Liver (tissue), 9 donors: Measurements from ENCODE around the gene MT3. TPM values are rescaled to one million over a fixed set of nuclear protein-coding genes. Genes with fewer than 3 reads are reported as not detected.

Source experiments
- DNase-seq: peaks from one replicate; pipeline ENCODE4 v3.0.0-alpha.2; 2017; ENCODE audit warnings: low spot score
- H3K27ac ChIP-seq, 2 donors: one replicate each; pipeline ENCODE4 v1.7.0; 2013; ENCODE audit warnings: inconsistent platforms in 2 of 2, low read length in 2 of 2, control low read depth in 1 of 2, low read depth in 1 of 2, mild to moderate bottlenecking in 1 of 2
- H3K27me3 ChIP-seq, 4 donors: one replicate each; pipeline versions ENCODE4 v1.6.1 to v1.7.0; 2013; ENCODE audit warnings: low read length in 3 of 4, inconsistent platforms in 1 of 4, mild to moderate bottlenecking in 1 of 4, moderate library complexity in 1 of 4; ENCODE audit not compliant: control insufficient read depth in 4 of 4, insufficient read depth in 4 of 4
- H3K36me3 ChIP-seq, 4 donors: one replicate each; pipeline versions ENCODE4 v1.6.1 to v1.7.0; 2013; ENCODE audit warnings: low read length in 3 of 4, mild to moderate bottlenecking in 3 of 4, low read depth in 1 of 4, moderate library complexity in 1 of 4; ENCODE audit not compliant: control insufficient read depth in 4 of 4, insufficient read depth in 3 of 4
- H3K4me1 ChIP-seq, 4 donors: one replicate each; pipeline versions ENCODE4 v1.6.1 to v1.7.0; 2013; ENCODE audit warnings: low read length in 3 of 4, mild to moderate bottlenecking in 3 of 4, moderate library complexity in 1 of 4; ENCODE audit not compliant: control insufficient read depth in 4 of 4, insufficient read depth in 4 of 4
- H3K4me3 ChIP-seq, 3 donors: one replicate each; pipeline versions ENCODE4 v1.6.1 to v1.7.0; 2013; ENCODE audit warnings: low read length in 3 of 3, control low read depth in 1 of 3, low read depth in 1 of 3, mild to moderate bottlenecking in 1 of 3
- H3K9ac ChIP-seq, 2 donors: one replicate each; pipeline ENCODE4 v1.7.0; 2013; ENCODE audit warnings: low read length in 2 of 2, mild to moderate bottlenecking in 2 of 2, moderate library complexity in 2 of 2, control low read depth in 1 of 2, low read depth in 1 of 2
- H3K9me3 ChIP-seq, 4 donors: one replicate each; pipeline versions ENCODE4 v1.6.1 to v1.7.0; 2013; ENCODE audit warnings: low read length in 3 of 4; ENCODE audit not compliant: control insufficient read depth in 4 of 4
- EGR1 ChIP-seq, 2 donors: IDR thresholded peaks; 2 replicates each; pipeline ENCODE4 v1.6.1; 2016 to 2018; ENCODE audit warnings: antibody characterized with exemption in 2 of 2, low read depth in 2 of 2
- FOXA1 ChIP-seq: IDR thresholded peaks from 2 replicates; pipeline ENCODE4 v1.6.1; 2016; ENCODE audit warnings: antibody characterized with exemption
- FOXA2 ChIP-seq: IDR thresholded peaks from 2 replicates; pipeline ENCODE4 v1.6.1; 2016; ENCODE audit warnings: antibody characterized with exemption
- GABPA ChIP-seq, 2 donors: IDR thresholded peaks in 1 of 2; conservative IDR thresholded peaks in 1 of 2; 2 replicates each; pipeline ENCODE4 v1.6.1; 2016; ENCODE audit warnings: antibody characterized with exemption in 2 of 2, mild to moderate bottlenecking in 1 of 2, moderate library complexity in 1 of 2
- HNF4A ChIP-seq, 2 donors: conservative IDR thresholded peaks; 2 replicates each; pipeline ENCODE4 v1.6.1; 2016; ENCODE audit warnings: antibody characterized with exemption in 2 of 2, mild to moderate bottlenecking in 2 of 2
- HNF4G ChIP-seq: IDR thresholded peaks from 2 replicates; pipeline ENCODE4 v1.6.1; 2016; ENCODE audit warnings: antibody characterized with exemption
- JUND ChIP-seq, 2 donors: IDR thresholded peaks; 2 replicates each; pipeline ENCODE4 v1.6.1; 2016; ENCODE audit warnings: antibody characterized with exemption in 2 of 2
- NR2F2 ChIP-seq: IDR thresholded peaks from 2 replicates; pipeline ENCODE4 v1.6.1; 2016; ENCODE audit warnings: antibody characterized with exemption
- RAD21 ChIP-seq, 2 donors: IDR thresholded peaks; 2 replicates each; pipeline ENCODE4 v1.6.1; 2016; ENCODE audit warnings: antibody characterized with exemption in 2 of 2, mild to moderate bottlenecking in 2 of 2
- RXRA ChIP-seq, 2 donors: IDR thresholded peaks; 2 replicates each; pipeline ENCODE4 v1.6.1; 2017 to 2018; ENCODE audit warnings: antibody characterized with exemption in 2 of 2, mild to moderate bottlenecking in 1 of 2
- SP1 ChIP-seq: IDR thresholded peaks from 2 replicates; pipeline ENCODE4 v1.6.1; 2018; ENCODE audit warnings: antibody characterized with exemption, mild to moderate bottlenecking
- TAF1 ChIP-seq: conservative IDR thresholded peaks from 2 replicates; pipeline ENCODE4 v1.6.1; 2016; ENCODE audit warnings: antibody characterized with exemption, mild to moderate bottlenecking
- YY1 ChIP-seq: IDR thresholded peaks from 2 replicates; pipeline ENCODE4 v1.6.1; 2016; ENCODE audit warnings: antibody characterized with exemption, mild to moderate bottlenecking
- whole genome bisulfite sequencing: extraction: QIAGEN DNeasy Blood & Tissue Kit; methylation state at CpG from one replicate; pipeline ENCODE4 v1.1.7; 2013; 5-methylcytosine and 5-hydroxymethylcytosine counted together
- polyA plus RNA-seq, 2 donors: library from polyadenylated mRNA; stranded (reverse) in 1 of 2; unstranded in 1 of 2; fragments of 200-250 nt in 1 of 2; fragments of >200 nt in 1 of 2; fragmentation: Nextera tagmentation in 1 of 2; extraction: Ambion mirVana in 1 of 2; gene quantifications; one replicate each; pipeline versions ENCODE4 v1.2.1 to v1.2.3, GENCODE V29; 2013 to 2015
- total RNA-seq, 2 donors: library from RNA; depleted of rRNA; stranded (reverse); fragments of >200 nt; gene quantifications; one replicate each; pipeline ENCODE4 v1.2.3, GENCODE V29; 2014
- TF ChIP-seq, protein P1 (sequence below): IDR thresholded peaks from 2 replicates; pipeline ENCODE4 v1.6.1; 2016; ENCODE audit warnings: antibody characterized with exemption, mild to moderate bottlenecking
- TF ChIP-seq, protein P2 (sequence below): IDR thresholded peaks from 2 replicates; pipeline ENCODE4 v1.6.1; 2016; ENCODE audit warnings: antibody characterized with exemption
- TF ChIP-seq, protein P3 (sequence below): fragments of 150-350 bp; IDR thresholded peaks from 2 replicates; pipeline ENCODE4 v1.5.1; 2017; ENCODE audit warnings: improper control_type of control experiment, low read depth, low read length; ENCODE audit not compliant: missing input control
- TF ChIP-seq, protein P4 (sequence below): IDR thresholded peaks from 2 replicates; pipeline ENCODE4 v1.6.1; 2016; ENCODE audit warnings: antibody characterized with exemption
- TF ChIP-seq, protein P5 (sequence below): IDR thresholded peaks from 2 replicates; pipeline ENCODE4 v1.6.1; 2016; ENCODE audit warnings: antibody characterized with exemption
- donor health status: healthy.
- donor health status: healthy.
- donor health status: healthy.
- donor health status: healthy.
- donor health status: healthy.

The MT3 gene
- total RNA-seq: not detected
- polyA plus RNA-seq: not detected

DNA sequence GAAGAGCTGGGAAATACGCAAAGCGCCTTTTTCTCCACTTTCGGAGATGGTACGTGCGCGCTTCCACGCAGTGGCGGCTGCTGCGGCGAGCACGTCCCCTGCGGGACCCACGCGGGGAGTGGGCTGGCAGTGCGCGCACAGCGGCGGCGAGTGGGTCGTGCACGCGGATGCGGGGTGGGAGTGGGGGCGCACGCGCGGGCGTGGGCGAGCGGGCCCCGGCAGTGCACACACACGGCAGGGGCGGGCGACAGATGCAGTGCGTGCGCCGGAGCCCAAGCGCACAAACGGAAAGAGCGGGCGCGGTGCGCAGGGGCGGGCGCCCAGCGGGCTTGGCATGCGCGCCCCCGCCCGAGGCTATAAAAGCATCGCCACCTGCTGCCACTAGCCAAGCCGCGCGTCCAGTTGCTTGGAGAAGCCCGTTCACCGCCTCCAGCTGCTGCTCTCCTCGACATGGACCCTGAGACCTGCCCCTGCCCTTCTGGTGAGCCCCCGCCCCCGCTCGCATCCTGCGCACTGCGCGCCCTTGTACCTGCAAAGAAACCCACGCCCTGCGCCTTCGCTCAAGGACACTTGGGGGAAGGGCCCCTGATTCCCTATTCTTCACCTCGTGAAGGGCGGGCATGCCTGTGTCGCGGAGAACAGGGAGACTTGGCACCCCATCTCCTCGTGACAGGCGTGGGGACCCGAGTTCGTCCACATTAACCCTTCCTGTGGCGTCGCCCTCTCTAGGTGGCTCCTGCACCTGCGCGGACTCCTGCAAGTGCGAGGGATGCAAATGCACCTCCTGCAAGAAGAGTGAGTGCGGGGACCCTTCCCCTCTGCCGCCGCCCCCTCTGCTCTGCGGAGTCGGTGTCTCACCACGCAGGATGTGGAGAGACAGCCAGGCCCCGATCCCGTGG is at the start of gene MT3:
Gene MT3 (plus strand): TSS at position 388 of the 899 bp plus-strand sequence. CDS start 63 bp downstream, at position 451.
- H3K36me3 ChIP-seq: no peaks in the 10 kb centered on the region
- peaks cover 3 to 11% (median 6%) of the 10 kb centered on the region in 4 donors for H3K4me1 ChIP-seq
- no peak for TF ChIP-seq HNF4A (conservative IDR thresholded peaks at IDR 0.05)
- no peak for TF ChIP-seq TAF1
- TF ChIP-seq, protein P1, sequence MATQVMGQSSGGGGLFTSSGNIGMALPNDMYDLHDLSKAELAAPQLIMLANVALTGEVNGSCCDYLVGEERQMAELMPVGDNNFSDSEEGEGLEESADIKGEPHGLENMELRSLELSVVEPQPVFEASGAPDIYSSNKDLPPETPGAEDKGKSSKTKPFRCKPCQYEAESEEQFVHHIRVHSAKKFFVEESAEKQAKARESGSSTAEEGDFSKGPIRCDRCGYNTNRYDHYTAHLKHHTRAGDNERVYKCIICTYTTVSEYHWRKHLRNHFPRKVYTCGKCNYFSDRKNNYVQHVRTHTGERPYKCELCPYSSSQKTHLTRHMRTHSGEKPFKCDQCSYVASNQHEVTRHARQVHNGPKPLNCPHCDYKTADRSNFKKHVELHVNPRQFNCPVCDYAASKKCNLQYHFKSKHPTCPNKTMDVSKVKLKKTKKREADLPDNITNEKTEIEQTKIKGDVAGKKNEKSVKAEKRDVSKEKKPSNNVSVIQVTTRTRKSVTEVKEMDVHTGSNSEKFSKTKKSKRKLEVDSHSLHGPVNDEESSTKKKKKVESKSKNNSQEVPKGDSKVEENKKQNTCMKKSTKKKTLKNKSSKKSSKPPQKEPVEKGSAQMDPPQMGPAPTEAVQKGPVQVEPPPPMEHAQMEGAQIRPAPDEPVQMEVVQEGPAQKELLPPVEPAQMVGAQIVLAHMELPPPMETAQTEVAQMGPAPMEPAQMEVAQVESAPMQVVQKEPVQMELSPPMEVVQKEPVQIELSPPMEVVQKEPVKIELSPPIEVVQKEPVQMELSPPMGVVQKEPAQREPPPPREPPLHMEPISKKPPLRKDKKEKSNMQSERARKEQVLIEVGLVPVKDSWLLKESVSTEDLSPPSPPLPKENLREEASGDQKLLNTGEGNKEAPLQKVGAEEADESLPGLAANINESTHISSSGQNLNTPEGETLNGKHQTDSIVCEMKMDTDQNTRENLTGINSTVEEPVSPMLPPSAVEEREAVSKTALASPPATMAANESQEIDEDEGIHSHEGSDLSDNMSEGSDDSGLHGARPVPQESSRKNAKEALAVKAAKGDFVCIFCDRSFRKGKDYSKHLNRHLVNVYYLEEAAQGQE: no peak
- TF ChIP-seq HNF4G: no peak
- 8% methylated on average over 87 of the region's 87 CpGs for WGBS
- no peak for DNase-seq
- H3K27ac ChIP-seq: no peak within 1 kb of the TSS
- peak within 1 kb of the TSS in 2 of 3 donors; percentile 25 to 53 for H3K4me3 ChIP-seq
- H3K27me3 ChIP-seq: peaks cover 0 to 5% (median 0%) of the 10 kb centered on the region in 4 donors
- no peak within 1 kb of the TSS for H3K9ac ChIP-seq
- H3K9me3 ChIP-seq: no peaks in the 10 kb centered on the region

DNA sequence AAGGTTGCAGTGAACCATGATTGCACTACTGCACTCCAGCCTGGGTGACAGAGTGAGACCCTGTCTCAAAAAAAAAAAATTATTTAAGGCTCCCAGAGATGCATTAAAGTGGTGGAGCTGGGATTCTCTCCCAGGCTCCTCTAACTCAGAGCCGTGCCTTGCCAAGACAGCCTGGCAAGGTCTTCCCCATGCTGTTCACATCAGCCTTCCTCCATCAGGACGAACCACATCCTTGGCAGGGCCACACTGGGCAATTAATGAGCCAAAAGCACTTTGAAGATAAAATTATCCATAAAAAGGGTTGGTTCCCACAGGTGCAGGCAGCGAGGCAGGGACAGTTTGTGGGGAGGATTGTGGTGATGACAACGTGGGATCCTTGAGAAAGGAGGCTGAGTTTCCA is 49.7 kb upstream of the MT3 start:
- no peak overlapping the region for H3K4me3 ChIP-seq
- no peaks in the 10 kb centered on the region for H3K4me1 ChIP-seq
- H3K27me3 ChIP-seq: no peaks in the 10 kb centered on the region
- no peaks in the 10 kb centered on the region for H3K9me3 ChIP-seq
- no peak for TF ChIP-seq JUND (IDR thresholded peaks at IDR 0.05)
- TF ChIP-seq FOXA2: no peak
- TF ChIP-seq FOXA1: no peak
- TF ChIP-seq, protein P2, sequence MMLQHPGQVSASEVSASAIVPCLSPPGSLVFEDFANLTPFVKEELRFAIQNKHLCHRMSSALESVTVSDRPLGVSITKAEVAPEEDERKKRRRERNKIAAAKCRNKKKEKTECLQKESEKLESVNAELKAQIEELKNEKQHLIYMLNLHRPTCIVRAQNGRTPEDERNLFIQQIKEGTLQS: no peak
- no peak for TF ChIP-seq NR2F2
- no peak for TF ChIP-seq TAF1
- TF ChIP-seq RAD21 (IDR thresholded peaks at IDR 0.05): no peak
- TF ChIP-seq EGR1 (IDR thresholded peaks at IDR 0.05; ENCODE audit: low read depth in 2 of 2): no peak
- TF ChIP-seq, protein P3, sequence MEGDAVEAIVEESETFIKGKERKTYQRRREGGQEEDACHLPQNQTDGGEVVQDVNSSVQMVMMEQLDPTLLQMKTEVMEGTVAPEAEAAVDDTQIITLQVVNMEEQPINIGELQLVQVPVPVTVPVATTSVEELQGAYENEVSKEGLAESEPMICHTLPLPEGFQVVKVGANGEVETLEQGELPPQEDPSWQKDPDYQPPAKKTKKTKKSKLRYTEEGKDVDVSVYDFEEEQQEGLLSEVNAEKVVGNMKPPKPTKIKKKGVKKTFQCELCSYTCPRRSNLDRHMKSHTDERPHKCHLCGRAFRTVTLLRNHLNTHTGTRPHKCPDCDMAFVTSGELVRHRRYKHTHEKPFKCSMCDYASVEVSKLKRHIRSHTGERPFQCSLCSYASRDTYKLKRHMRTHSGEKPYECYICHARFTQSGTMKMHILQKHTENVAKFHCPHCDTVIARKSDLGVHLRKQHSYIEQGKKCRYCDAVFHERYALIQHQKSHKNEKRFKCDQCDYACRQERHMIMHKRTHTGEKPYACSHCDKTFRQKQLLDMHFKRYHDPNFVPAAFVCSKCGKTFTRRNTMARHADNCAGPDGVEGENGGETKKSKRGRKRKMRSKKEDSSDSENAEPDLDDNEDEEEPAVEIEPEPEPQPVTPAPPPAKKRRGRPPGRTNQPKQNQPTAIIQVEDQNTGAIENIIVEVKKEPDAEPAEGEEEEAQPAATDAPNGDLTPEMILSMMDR: no peak
- no peak for TF ChIP-seq RXRA (IDR thresholded peaks at IDR 0.05)
- TF ChIP-seq, protein P4, sequence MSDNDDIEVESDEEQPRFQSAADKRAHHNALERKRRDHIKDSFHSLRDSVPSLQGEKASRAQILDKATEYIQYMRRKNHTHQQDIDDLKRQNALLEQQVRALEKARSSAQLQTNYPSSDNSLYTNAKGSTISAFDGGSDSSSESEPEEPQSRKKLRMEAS: no peak
- TF ChIP-seq, protein P5, sequence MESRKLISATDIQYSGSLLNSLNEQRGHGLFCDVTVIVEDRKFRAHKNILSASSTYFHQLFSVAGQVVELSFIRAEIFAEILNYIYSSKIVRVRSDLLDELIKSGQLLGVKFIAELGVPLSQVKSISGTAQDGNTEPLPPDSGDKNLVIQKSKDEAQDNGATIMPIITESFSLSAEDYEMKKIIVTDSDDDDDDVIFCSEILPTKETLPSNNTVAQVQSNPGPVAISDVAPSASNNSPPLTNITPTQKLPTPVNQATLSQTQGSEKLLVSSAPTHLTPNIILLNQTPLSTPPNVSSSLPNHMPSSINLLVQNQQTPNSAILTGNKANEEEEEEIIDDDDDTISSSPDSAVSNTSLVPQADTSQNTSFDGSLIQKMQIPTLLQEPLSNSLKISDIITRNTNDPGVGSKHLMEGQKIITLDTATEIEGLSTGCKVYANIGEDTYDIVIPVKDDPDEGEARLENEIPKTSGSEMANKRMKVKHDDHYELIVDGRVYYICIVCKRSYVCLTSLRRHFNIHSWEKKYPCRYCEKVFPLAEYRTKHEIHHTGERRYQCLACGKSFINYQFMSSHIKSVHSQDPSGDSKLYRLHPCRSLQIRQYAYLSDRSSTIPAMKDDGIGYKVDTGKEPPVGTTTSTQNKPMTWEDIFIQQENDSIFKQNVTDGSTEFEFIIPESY: no peak
- no peak for TF ChIP-seq GABPA (IDR thresholded peaks at IDR 0.05 in 1 of 2, conservative IDR thresholded peaks at IDR 0.05 in 1 of 2)
- no peak for TF ChIP-seq HNF4A (conservative IDR thresholded peaks at IDR 0.05)
- TF ChIP-seq HNF4G: no peak
- no peak for TF ChIP-seq SP1
- TF ChIP-seq, protein P1: no peak
- TF ChIP-seq YY1: no peak
- H3K36me3 ChIP-seq: no peaks in the 10 kb centered on the region
- H3K27ac ChIP-seq: peak overlapping the region; percentile 14 to 59
- no peak for DNase-seq
- 76% methylated on average over 4 of the region's 4 CpGs for WGBS
- H3K9ac ChIP-seq: no peak overlapping the region
